Measurements from ENCODE around the gene ACSS3.

The ACSS3 gene

GRCh38 chr12:81077329-81077685 is 572 bp upstream of the ACSS3 start:
- no peak for DNase-seq (ENCODE audit: low spot score)
- in situ Hi-C loops (cut with MboI; ENCODE audit: low pct_unique_long_range_greater_than_20kb, low sequenced_read_pairs, unreplicated experiment) = no loop called here
- no peak for TF ChIP-seq CTCF (IDR thresholded peaks at IDR 0.05; ENCODE audit: extremely low read depth, insufficient read depth, missing control alignments)

- in situ Hi-C loops (cut with MboI; ENCODE audit: low pct_unique_long_range_greater_than_20kb, low sequenced_read_pairs, unreplicated experiment) = no loop called here
- TF ChIP-seq CTCF (IDR thresholded peaks at IDR 0.05; ENCODE audit: extremely low read depth, insufficient read depth, missing control alignments) = no peak
- DNase-seq (ENCODE audit: low spot score) = no peak
These were observed 754 bp downstream of the ACSS3 start for GRCh38 chr12:81078469-81079196.

- no peak for DNase-seq (ENCODE audit: low spot score)
- in situ Hi-C loops (cut with MboI; ENCODE audit: low pct_unique_long_range_greater_than_20kb, low sequenced_read_pairs, unreplicated experiment) = no loop called here
These were observed 1.6 kb downstream of the ACSS3 start for GRCh38 chr12:81079280-81080076.

GRCh38 chr12:81080431-81080983 is 2.6 kb downstream of the ACSS3 start:
- TF ChIP-seq CTCF (IDR thresholded peaks at IDR 0.05; ENCODE audit: extremely low read depth, insufficient read depth, missing control alignments) = no peak
- in situ Hi-C loops (cut with MboI; ENCODE audit: low pct_unique_long_range_greater_than_20kb, low sequenced_read_pairs, unreplicated experiment) = no loop called here
- DNase-seq (ENCODE audit: low spot score) = no peak

More at GRCh38 chr12:81079280-81080076, 1.6 kb downstream of the ACSS3 start:
- no peak for TF ChIP-seq CTCF (IDR thresholded peaks at IDR 0.05; ENCODE audit: extremely low read depth, insufficient read depth, missing control alignments)

- no peak for DNase-seq (ENCODE audit: low spot score)
- in situ Hi-C loops (cut with MboI; ENCODE audit: low pct_unique_long_range_greater_than_20kb, low sequenced_read_pairs, unreplicated experiment) = no loop called here
- TF ChIP-seq CTCF (IDR thresholded peaks at IDR 0.05; ENCODE audit: extremely low read depth, insufficient read depth, missing control alignments) = no peak
These were observed 3.8 kb downstream of the ACSS3 start for GRCh38 chr12:81081726-81082125.

- DNase-seq (ENCODE audit: low spot score) = no peak
- TF ChIP-seq CTCF (IDR thresholded peaks at IDR 0.05; ENCODE audit: extremely low read depth, insufficient read depth, missing control alignments) = no peak
- in situ Hi-C loops (cut with MboI; ENCODE audit: low pct_unique_long_range_greater_than_20kb, low sequenced_read_pairs, unreplicated experiment) = no loop called here
These were observed 5.1 kb downstream of the ACSS3 start for GRCh38 chr12:81083018-81083417.

Data from GM13977 (cell line).